GM11168 (cell line): ENCODE measurements around the gene PLA2G2D.

Source experiments
- in situ Hi-C: fragments of 300-500 bp; cut with MboI; formaldehyde crosslinking; loops from one replicate; pipeline ENCODE4 v1.12.0; 2022; ENCODE audit warnings: low sequenced_read_pairs; ENCODE audit not compliant: unreplicated experiment

The PLA2G2D gene, protein sequence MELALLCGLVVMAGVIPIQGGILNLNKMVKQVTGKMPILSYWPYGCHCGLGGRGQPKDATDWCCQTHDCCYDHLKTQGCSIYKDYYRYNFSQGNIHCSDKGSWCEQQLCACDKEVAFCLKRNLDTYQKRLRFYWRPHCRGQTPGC

DNA sequence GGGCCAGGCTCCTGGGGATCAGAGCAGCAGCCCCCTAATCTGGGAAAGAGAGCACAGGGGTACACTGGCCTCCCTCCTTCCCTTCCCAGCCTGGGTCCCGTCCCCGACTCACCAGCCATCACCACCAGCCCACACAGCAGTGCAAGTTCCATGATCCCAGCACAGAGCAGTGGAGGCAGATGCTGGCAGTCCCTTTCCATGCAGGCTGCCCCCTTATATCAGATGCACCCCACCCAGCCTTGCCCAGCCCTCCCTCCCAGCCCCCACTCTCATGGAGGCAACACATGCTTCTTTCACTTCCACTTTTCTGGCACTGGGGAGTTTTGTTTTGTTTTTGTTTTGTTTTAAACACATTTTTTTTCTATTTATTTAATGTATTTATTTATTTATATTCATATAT is at the start of gene PLA2G2D:
Gene PLA2G2D (minus strand): TSS at position 190 of the 400 bp plus-strand sequence. CDS start 38 bp downstream, at position 152.
- in situ Hi-C loops: no loop called here

DNA sequence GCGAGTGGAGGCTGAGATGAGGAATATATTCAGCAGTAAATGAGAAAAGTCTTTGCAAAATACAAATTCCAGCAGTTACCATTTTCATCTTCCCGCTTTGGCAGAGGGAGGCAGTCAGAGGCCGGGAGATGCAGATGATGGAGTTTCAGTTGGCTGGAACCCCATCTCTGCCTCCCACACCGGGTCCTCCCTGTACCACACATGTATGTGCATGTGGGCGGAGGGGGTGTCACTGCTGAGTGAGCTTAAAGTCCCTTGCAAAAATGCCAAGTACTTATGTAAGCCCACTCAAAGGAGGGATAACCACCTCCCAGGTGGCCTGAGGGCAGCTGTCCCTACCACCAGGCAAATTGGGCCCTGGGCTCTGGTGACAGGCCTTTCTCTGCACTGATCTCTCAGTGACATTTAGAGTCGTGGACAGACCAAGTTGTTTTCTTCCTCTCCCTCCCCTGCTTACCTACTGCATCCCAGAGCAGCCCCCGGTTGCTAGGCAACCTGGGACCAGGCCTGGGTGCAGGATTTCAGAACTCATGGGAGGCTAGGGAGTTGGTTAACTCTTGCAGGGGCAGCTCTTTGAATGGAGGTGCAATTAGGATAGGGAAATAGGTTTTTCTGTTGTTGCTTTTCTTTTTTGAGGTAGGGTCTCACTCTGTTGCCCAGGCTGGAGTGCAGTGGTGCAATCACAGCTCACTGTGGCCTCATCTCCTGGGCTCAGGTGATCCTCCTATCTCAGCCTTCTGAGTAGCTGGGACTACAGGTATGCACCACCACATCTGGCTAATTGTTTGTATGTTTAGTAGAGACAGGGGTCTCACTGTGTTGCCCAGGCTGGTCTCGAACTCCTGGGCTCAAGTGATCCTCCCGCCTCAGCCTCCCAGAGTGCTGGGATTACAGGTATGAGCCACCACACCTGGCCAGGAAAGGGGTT is 49.5 kb upstream of the PLA2G2D start:
- in situ Hi-C loops: no loop called here

DNA sequence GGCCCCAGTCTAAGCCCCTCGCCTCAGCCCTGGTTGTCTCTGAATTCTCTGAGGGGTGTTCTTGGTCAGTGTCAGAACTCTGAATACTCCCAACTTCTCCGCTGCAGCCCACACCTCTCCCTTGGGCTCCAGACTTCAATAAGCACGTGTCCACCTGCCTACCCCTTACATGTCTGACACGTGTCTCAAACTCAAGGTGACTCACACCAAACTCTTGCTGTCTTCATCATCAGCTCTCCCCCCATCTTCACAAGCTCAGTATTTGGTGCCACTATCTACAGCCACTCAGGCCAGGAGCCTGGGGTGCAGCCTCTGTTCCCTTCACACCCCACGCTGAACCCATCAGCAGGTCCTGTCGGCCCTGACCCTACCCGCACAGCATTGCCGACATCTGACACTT is 47.8 kb upstream of the PLA2G2D start:
- in situ Hi-C loops: no loop called here

DNA sequence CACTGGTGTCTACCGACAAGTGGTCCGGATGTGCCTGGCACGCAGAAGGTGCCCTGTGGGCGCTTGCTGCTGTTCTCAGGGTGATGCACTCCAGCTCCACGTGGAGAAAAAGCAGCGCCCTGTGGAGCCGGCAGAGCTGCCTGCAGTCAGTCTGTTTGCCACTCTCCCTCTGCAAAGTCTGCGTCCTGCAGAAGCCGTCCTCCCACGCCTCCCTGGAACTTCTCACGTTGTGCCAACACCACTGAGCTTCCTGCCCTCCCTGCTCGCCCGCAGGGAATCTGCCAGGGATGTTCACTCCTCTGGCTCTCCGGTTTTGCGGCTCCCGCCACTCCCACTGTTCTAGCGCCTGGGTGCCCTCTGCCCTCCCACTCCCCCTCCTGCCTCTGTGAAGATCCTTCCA is 46.7 kb upstream of the PLA2G2D start:
- in situ Hi-C loops: no loop called here

DNA sequence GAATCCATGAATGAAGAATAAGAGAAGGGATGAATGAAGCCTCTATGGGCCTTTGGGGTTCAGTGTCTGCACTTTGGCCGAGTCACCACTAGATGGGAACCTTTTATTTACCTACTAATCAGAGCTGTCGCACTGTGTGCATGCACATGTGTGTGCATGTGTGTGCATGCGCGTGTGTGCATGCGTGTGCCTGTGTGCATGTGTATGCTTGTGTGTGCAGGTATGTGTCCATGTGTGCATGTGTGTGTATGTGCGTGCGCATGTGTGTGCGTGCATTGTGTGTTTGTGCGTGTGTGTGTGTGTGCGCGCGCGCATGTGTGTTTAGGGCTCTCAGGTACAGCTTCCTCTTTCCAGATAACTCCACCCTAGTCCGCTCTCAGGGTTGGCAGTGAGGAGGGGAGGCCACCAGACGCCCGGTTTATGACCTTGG is 46.2 kb upstream of the PLA2G2D start:
- in situ Hi-C loops: no loop called here

DNA sequence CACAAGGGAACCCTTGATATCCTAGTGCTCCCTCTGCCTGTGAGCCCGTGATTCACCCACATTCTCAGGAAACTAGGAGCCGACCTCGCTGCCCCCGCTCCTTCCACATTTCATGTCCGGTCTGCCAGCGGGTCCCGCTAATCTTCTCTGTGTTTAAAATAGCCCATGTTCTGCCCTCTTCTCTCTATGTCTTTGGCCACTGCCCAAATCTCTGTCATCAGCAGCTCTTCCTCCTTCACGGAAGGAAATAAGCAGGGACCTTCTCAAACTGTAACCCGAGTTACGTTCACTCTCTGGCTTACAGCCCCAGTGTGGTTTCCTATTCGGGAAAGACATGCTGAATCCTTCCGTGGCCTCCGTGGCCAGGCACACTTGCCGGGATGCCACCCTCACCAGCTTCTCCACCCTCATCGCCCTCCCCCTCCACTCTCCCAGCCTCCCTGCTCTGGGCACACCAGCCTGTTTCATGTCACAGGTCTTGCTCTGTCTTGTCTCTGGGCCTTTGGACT is 45.4 kb upstream of the PLA2G2D start:
- in situ Hi-C loops: no loop called here

DNA sequence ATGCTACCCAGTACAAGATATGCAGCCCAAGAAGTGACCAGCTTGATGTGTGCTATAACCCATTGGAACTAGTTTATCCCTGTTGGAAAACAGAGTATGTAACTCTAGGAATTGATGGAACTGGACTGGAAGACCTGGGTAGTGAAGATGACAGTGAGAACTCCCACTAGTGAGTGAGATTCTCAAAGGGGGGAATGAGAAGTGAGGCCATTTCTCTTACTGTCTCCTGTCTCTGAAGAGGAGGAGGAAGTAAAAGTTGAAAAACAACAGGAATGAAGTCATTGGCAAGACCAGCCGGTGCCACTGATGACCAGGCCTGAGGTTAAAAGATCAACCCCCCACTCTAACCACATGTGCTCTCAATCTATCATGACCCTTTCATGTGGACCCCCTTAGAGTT is 40.7 kb upstream of the PLA2G2D start:
- in situ Hi-C loops: no loop called here

DNA sequence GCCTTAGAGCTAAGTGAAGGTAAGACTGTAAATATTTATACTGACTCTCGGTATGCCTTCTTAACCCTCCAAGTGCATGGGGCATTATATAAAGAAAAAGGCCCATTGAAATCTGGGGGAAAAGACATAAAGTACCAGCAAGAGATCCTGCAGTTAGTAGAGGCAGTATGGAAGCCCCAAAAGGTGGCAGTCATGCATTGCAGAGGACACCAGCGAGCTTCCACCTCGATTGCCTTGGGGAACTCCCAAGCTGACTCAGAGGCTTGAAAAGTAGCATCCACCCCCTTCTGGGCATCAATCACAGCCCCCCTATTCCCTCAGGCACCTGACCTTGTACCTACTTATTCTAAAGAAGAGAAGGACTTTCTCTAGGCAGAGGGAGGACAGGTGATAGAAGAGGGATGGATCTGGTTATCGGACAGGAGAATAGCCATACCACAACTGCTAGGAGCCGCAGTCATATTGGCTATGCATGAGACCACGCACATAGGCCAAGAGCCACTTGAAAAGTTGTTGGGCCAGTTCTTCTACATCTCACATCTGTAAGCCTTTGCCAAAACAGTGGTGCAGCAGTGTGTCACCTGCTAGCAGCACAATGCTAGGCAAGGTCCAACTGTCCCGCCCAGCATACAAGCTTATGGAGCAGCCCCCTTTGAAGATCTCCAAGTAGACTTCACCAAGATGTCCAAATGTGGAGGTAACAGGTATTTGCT is 39.2 kb upstream of the PLA2G2D start:
- in situ Hi-C loops: loop anchor here (5.0 kb wide), 1 partner anchor 241 kb away; no protein-coding TSS in a partner anchor

DNA sequence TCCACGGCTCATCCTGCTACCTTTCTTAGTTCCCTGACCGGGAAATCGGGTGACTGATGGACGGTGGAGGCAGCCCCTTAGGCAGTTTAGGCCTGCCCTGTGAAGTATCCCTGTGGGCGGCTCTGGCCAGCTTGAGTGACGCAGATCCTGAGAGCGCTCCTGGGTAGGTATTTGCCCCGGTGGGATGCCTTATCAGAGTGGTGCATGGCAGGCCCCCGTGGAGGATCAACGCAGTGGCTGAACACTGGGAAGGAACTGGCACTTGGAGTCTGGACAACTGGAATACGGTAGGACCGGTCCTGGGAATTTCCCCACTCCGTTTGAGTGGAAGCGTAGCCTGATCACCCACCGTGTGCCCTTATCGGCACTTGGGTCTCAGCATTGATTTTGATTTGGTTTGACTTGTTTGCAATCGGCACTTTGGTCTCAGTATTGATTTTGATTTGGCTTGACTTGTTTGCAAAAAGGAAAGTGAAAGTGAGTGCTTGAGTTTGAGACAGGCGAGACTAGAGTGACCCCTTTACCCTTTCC is 35.0 kb upstream of the PLA2G2D start:
- in situ Hi-C loops: loop anchor here (5.0 kb wide), 1 partner anchor 42 kb away; no protein-coding TSS in a partner anchor

DNA sequence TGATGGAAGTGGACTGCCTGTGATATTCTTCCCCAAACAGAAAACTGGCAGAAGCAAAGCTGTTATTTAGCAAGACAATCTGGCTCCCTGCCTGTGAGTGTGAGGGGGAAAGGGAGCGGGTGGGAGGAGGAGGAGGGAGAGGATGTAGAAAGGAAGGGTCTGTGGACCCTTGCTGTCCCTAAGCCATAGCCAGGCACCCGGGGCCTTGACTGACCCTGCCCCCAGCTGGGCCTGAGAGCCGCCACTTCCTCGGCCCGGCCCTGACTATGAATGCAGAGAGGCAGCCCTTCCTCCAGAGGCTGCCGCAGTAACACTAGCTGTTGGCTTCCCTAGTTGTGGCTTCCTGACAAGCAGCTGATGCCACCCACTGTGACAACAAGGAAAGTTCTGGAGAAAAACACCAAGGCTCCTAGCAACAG is 33.7 kb upstream of the PLA2G2D start:
- in situ Hi-C loops: loop anchor here (5.0 kb wide), 1 partner anchor 41 kb away; no protein-coding TSS in a partner anchor

DNA sequence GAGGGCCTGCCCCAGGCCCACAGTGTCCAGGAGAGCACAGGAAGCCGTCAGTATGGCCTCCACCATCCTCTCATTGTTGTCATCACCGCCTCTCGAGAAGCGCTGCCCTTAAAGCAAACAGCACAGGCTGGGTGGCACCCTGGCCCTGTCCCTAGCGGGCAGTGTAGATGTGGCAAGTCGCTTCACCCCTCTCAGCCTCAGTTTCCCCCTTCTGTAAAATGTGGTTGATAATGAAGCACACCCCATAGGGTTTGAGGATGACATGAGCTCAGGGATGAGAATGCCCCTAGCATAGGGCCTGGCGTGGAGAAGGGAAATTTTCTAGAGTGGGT is 33.2 kb upstream of the PLA2G2D start:
- in situ Hi-C loops: loop anchor here (5.0 kb wide), 1 partner anchor 40 kb away; no protein-coding TSS in a partner anchor

DNA sequence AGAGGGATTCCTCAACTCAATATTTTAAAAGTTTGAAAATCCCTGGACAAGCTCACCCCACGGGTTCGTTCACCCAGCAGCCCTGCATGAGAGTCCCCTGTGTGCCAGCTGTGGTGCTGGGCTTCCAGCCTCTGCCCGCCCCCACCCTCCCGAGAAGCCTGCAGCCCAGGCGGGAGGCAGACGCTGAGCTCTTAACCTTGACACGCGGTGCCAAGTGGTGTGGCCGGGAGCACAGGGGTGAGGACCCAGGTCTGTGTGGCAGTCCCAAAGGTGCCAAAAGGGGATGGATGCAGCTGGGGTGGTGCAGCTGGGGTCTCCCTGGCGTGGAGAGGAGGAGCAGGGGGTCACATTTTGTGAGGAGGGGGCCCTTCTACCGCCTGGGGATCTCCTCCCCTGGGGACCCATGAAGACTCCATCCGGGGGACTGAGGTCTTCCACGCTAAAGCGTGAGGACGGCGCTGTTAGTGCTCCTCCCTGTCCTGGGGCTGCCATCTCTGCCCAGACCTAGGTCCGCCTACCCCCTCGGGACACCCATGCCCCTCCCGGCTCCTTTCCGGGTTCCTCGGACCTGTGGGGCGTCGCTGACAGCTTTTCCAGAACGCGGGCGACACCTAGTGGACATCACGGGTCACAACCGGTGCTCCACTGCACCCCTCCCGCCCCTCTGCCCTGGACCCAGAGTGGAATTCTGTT is 32.7 kb upstream of the PLA2G2D start:
- in situ Hi-C loops: loop anchor here (5.0 kb wide), 1 partner anchor 40 kb away; no protein-coding TSS in a partner anchor

DNA sequence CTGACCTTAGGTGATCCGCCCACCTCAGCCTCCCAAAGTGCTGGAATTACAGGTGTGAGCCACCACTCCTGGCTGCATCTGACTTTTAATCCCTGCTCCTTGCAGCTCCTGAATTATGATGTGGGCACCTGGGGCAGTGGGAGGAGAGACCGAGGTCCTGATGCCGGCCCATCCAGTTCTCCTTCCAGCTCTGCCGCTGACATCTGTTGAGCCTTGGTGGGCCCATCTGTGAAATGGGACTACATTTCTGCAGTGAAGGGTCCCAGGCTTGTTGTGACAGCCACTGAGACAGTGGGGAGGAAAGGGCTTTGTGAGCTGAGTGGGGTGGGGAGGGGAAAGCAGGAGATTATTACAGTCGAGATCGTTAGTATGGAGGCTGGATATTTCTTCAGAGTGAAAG is 31.6 kb upstream of the PLA2G2D start:
- in situ Hi-C loops: loop anchor here (5.0 kb wide), 1 partner anchor 39 kb away; no protein-coding TSS in a partner anchor

DNA sequence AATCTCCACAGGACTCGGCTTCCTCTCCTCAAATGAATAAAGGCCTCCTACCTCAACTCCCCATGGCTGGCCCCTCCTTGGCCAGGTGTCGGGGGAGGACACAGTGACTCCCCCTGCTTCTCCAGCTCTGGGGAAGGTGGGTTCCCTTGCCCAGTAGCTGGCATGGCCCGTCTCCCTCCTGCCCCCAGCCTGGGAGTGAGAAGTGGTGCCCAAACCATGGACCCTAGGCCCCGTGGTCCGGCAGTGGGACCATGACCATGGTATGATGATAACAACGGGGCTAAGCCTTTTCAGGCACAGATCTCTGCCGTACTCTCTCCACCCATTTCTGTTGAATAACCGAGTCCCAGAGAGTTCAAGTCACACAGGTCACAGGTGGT is 31.0 kb upstream of the PLA2G2D start:
- in situ Hi-C loops: loop anchor here (5.0 kb wide), 1 partner anchor 38 kb away; no protein-coding TSS in a partner anchor

DNA sequence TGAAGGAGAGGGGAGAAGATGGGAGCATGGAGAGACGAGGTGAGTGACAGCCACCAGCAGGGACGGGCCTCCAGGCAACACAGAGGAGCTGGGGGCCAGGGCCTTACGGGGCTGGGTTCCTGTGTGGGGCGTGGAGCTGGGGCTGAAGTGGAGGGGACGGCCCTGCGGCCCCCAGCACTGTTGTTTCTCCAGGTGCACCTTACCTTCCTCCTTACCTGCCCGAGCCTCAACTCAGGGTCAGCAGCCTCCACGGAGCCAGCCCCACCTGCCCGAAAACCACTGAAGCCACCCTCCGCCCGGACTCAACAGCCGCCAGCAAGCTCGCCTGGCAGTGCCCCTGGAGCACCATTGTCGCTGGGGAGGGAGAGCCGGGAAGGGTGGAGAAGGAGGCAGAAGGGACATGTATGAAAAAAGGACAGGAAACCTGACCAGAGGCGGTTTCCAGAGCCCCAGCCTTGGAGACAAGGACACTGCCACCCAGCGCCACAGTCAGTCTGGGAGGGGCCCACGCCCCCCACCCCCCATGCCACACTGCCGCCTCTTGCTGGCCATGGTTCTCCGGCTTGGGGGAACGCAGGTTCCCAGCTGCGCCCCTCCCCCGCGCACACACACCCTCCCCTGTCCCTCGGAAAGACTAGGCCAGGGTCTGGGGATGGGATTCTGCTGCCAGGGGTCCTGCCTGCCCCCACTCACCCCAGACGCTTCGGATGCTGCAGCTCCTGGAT is 30.4 kb upstream of the PLA2G2D start:
- in situ Hi-C loops: loop anchor here (5.0 kb wide), 1 partner anchor 37 kb away; no protein-coding TSS in a partner anchor

DNA sequence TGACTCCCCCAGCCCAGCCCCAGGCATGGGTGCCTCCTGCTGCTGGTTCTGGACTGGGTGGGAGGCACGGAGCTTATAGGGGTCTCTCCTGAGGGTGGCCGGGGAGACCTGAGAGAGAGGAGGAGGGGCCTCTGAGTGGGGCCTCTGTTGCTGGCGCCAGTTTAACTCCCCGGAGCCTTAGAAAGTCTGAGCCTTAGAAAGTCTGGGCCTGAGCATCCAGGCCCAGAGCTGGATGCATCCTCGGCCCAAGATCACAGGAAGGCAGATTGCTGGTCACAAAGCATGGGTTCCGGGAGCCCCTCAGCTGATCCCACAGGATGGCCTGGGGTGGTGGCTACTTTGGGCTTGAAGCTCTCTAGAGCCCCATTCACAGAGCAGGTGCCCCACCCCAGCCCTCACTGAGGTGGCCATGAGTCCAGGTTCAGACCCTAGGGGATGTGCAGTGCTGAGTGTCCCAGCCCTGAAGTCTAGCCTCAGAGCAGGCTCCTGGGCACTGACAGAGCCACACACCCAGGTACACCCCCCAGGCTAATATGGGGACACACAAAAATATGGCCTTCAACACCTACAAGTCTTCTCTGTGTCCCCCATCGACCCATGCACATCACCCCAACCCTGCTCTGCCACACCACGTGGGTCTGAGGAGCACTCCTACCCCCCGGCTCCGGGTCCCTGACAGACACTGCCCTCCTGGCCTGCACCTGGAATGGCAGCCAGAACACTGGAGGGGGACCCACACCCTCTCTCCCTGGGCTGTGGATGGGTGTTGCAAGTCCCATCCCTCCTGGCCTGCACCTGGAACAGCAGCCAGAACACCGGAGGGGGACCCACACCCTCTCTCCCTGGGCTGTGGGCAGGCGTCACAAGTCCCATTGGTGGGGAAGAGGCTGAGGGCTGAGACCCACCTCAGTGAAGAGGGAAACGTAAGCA is 29.5 kb upstream of the PLA2G2D start:
- in situ Hi-C loops: no loop called here

DNA sequence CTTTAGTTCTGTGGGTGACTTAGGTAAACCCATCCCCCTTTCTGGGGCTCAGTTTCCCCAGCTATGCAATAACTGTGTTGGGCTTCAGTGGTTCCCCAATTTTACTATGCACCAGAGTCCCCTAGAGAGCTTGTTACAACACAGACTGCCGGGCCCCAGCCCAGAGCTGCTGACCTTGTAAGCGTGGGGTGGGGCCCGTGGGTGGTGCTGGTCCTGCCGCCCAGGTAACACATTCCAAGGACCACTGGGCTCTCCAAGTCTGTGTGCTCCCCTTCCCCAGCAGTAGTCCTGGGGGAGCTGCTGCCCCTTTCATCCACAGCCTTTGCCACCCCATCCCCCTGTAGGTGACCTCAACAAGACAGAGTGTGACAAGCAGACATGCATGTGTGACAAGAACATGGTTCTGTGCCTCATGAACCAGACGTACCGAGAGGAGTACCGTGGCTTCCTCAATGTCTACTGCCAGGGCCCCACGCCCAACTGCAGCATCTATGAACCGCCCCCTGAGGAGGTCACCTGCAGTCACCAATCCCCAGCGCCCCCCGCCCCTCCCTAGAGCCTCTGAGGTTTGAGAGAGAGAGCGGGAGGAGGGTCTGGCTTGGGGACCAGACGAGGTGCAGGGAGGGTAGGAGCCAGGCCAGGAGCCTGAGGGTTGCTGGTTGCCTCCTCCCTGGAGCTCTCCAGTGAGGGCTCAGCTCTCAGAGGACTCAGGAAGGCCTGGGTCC is 28.7 kb upstream of the PLA2G2D start:
- in situ Hi-C loops: no loop called here
